HFF-Myc (cell line): ENCODE results near the gene CDH18.

ENCODE experiments used
- DNase-seq: peaks from one replicate; pipeline ENCODE4 v3.0.0-alpha.2; 2011; ENCODE audit warnings: low read depth; ENCODE audit errors: extremely low read depth
- H3K4me3 ChIP-seq: replicated peaks from 2 replicates; pipeline ENCODE4 v1.5.1; 2011; ENCODE audit warnings: low read depth, mild to moderate bottlenecking, control low read depth, low read length
- TF ChIP-seq, protein P1 (sequence below): IDR thresholded peaks from 2 replicates; pipeline ENCODE4 v1.5.1; 2012; ENCODE audit warnings: mild to moderate bottlenecking, low read depth, low read length, control low read depth; ENCODE audit errors: missing control alignments

The CDH18 gene

DNA sequence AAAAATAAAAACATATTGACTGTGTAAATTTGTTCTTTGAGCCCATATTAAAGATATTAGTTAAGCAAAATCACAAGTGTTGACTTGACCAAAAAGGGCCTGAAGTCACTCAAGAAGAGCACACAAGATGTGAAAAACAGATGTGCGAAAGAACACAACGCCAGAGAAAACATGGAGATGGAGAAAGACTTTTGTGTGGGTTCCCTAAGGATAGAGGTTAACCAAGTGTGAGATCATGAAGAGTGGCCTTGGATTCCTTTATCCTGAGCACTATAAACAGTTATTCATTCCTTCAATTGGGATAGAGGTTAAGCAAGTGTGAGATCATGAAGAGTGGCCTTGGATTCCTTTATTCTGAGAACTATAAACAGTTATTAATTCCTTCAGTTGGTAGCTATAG, 361.8 kb downstream of the CDH18 start:
- TF ChIP-seq, protein P1, sequence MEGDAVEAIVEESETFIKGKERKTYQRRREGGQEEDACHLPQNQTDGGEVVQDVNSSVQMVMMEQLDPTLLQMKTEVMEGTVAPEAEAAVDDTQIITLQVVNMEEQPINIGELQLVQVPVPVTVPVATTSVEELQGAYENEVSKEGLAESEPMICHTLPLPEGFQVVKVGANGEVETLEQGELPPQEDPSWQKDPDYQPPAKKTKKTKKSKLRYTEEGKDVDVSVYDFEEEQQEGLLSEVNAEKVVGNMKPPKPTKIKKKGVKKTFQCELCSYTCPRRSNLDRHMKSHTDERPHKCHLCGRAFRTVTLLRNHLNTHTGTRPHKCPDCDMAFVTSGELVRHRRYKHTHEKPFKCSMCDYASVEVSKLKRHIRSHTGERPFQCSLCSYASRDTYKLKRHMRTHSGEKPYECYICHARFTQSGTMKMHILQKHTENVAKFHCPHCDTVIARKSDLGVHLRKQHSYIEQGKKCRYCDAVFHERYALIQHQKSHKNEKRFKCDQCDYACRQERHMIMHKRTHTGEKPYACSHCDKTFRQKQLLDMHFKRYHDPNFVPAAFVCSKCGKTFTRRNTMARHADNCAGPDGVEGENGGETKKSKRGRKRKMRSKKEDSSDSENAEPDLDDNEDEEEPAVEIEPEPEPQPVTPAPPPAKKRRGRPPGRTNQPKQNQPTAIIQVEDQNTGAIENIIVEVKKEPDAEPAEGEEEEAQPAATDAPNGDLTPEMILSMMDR = no peak
- no peak for DNase-seq
- no peak overlapping the region for H3K4me3 ChIP-seq

DNA sequence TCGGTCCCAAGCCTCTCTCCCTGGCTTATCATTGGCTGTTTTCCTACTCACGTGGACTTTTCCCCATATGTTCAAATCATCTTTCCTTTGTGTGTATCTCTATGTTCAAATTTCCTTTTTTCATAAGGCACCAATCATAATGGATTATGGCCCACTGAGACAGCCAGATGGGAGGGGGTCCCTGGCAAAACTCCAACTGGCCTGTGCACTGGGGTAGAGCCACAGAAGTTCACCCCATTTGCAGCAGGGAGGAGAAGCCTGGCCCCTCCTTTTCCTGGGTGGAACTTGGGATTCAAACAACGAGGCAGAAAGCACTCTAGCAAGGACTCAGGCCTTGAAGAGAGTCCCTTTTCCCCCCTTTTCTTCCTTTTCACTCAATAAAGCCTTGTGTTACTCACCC, 362.4 kb downstream of the CDH18 start:
- no peak overlapping the region for H3K4me3 ChIP-seq

DNA sequence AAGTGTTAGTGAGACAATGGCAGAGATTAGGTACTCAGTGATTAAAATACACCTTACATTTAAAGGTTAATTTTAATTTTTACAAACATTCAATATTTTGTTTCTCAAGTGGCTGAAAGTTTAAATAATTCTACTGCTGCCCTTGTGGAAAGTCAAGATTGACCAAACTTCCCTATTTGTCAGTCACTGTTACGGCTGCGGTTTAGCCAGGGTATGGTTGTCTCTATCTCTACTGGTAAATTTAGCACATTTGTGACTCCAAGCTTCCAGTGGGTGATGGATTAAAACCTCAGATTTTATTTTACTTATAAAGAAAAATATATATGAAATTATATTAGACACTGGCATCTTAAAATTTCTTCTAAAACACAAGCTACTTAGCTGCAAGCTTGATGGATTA, 368.4 kb downstream of the CDH18 start:
- DNase-seq = no peak
- TF ChIP-seq, protein P1 = no peak
- no peak overlapping the region for H3K4me3 ChIP-seq

More for the DNA sequence above, 362.4 kb downstream of the CDH18 start:
- TF ChIP-seq, protein P1 = no peak
- no peak for DNase-seq

DNA sequence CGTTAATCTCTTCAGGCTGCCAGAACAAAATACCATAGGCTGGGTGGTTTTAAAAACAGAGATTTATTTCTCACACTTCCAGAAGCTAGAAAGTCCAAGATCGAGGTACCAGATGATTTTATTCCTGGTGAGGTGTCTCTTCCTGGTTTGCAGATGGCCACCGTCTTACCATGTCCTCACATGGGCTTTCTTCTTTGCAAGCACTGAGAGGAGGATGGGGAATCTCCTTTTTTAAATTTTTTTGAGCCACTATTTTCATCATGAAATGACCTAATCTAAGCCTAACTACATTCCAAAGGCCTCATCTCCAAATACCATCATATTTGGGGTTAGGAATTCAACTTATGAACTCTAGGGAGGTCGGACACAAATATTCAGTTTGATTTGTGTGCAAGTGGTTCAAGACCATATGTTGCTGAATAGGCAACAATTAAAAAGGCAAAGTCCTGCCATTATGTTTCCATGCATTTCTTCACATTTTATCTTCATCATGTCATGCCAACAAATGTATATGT, 371.2 kb downstream of the CDH18 start:
- DNase-seq = no peak
- TF ChIP-seq, protein P1 = no peak
- no peak overlapping the region for H3K4me3 ChIP-seq

DNA sequence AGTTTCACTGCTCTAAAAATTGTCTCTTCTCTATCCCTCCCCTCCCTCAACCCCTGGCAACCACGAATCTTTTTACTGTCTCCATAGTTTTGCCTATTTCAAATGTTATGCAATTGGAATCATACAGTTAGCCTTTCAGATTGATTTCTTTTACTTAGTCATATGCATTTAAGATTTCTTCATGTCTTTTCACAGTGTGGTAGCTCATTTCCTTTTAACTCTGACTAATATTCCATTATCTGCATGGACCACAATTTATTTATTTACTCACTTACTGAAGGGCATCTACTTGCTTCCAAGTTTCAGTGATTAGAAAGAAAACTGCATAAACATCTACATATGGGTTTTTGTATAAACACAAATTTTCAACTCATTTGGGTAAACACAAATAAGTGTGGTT, 372.3 kb downstream of the CDH18 start:
- TF ChIP-seq, protein P1 = no peak
- no peak for DNase-seq
- no peak overlapping the region for H3K4me3 ChIP-seq

DNA sequence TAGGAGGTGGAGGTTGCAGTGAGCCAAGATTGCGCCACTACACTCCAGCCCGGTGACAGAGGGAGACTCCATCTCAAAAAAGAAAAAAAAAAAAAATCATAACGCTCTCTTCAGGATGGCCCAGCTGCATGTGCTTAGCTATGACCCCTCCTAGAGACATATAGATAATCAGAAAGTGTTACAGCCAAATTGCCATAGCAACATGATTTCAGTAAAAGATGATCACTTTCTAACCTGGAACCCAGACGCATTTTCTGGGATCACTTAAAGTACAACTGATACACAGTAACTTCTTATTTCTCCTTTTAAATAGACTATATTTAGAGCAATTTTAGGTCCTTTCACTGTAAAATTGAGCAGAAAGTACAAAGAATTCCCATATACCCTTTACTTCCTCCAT, 372.9 kb downstream of the CDH18 start:
- H3K4me3 ChIP-seq = no peak overlapping the region

More for the DNA sequence above, 372.9 kb downstream of the CDH18 start:
- DNase-seq = no peak
- TF ChIP-seq, protein P1 = no peak
